IPS DF 4.7 (cell line): ENCODE data around the gene AFAP1.

Source experiments
- DNase-seq: peaks from one replicate; pipeline ENCODE4 v3.0.0-alpha.2; 2013; ENCODE audit warnings: low spot score; ENCODE audit errors: extremely low read depth

Gene AFAP1

GRCh38 chr4:7939377-7940108, at the start of gene AFAP1:
Gene AFAP1 (minus strand): TSS chr4:7939861. CDS start chr4:7872078, 67,783 bp downstream.
- no peak for DNase-seq

GRCh38 chr4:7988437-7988836, 48.8 kb upstream of the AFAP1 start:
- DNase-seq: no peak

GRCh38 chr4:7987148-7987989, 47.7 kb upstream of the AFAP1 start:
- DNase-seq: peak; percentile 79

- no peak for DNase-seq
Observed at GRCh38 chr4:7985891-7986441, 46.3 kb upstream of the AFAP1 start.

DNA sequence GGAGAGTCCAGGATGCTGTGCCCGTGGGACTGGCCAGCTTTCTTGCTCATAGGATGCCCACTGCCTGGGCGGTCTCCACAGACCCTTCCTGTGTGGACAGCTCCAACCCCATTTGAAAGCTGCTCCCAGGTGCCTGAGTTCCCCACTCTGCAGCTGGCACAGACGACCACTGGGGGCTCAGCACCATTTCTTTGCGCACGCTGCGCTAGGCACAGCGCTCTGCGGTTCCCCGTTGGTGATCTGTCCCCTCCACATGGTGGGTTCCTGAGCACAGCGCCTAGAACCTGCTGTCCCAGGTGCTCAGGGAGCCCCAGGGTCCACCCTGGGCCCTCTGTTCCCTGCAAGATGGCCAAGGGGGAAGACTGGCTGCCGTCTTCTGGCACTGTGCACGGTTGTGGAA, 45.4 kb upstream of the AFAP1 start:
- DNase-seq: no peak

GRCh38 chr4:7984286-7984925, 44.7 kb upstream of the AFAP1 start:
- no peak for DNase-seq

GRCh38 chr4:7983296-7983695, 43.6 kb upstream of the AFAP1 start:
- DNase-seq: no peak

GRCh38 chr4:7981738-7982394, 42.2 kb upstream of the AFAP1 start:
- DNase-seq: no peak

DNA sequence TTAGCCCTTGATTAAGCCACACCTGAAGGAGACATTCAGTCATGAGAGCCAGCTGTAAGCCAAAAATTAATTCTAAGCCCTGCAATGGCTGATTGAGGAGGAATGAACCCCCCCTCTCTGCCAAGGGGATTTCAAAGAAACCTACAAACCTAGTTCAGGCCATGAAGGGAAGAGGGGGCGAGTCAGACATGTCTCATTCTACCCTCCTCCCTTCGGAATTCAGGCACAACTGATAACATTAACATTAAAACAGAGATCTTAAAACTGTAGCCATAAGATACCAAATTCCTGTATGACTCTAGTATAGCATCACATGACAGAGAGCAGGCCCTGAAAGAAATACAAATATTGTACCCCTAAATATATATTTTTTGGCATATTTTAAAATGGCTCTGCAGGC, 40.4 kb upstream of the AFAP1 start:
- no peak for DNase-seq

DNA sequence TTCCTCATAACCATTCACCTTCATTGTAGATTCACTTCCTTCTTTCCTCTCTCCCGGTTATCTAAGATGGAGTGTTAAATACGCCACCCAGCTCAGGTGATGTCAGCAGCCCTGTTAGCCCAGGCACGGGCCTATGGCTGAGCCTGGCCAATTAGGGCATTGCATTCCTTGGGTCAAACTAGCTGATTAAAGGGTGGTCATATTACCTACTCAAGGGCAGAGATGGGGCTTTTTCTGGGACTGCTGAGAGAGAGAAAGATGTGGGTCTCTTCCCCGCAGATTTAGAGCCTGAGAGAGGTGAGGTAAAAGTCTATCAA, 39.9 kb upstream of the AFAP1 start:
- no peak for DNase-seq

- no peak for DNase-seq
Observed at GRCh38 chr4:7978907-7979651, 39.4 kb upstream of the AFAP1 start.

- no peak for DNase-seq
Observed at GRCh38 chr4:7978489-7978888, 38.8 kb upstream of the AFAP1 start.

DNA sequence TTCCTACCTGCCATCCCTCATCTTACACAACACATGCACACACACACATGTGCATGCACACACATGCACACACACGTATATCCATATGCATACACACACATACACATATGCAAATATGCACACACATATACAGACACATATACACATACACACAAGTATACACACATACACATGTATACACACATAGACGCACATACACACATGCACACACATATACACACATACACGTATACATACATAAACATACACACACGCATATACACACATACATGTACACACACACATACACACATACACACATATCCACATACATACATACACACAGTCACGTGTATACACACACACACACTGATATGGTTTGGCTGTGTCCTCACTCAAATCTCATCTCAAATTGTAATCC, 37.0 kb upstream of the AFAP1 start:
- no peak for DNase-seq

GRCh38 chr4:7976025-7976424, 36.4 kb upstream of the AFAP1 start:
- no peak for DNase-seq

DNA sequence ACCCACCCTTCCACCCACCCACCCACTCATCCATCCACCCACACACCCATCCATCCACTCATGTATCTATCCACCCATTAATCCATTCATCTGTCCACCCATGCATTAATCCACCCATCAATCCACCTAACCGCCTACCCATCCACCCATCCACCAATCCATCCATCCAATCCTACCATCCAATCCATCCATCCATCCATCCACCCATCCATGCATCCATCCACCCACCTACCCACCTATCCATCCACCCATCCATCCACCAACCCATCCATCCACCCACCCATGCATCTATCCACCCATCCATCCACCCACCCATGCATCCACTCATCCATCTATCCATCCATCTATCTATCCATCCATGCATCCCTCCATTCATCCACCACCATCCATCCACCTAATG, 34.8 kb upstream of the AFAP1 start:
- DNase-seq: no peak

- no peak for DNase-seq
Observed at GRCh38 chr4:7973545-7973981, 33.9 kb upstream of the AFAP1 start.

DNA sequence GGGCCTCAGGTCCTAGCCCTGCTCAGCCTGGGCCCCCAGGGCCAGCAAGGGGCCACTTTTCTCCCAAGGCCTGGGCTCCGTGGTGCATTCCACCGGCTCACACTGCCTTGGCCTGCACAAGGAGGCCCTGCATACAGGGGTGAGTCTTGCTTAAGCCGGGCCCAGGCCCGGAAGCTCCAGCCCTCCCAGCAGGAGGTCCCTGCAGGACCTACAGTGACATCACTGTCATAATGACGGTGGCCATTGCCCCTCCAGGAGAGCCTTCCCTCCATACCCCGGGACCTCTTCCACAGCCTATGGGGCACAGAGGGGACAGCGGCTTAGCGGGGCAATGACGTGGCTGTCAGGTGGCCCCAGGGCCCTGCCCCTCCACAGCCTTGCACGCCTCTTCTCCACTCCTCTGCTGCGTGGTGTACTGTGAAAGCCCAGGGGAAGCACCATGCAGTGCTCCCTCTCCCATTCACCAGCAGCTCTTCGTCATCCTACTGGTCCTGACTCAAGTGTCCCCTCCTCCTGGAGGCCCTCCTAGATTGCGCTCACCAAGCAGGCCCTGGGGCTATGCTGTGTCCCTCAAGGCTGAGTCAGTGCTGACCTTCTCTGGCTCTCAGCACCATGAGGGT, 32.3 kb upstream of the AFAP1 start:
- DNase-seq: no peak

- no peak for DNase-seq
Observed at GRCh38 chr4:7971159-7971631, 31.5 kb upstream of the AFAP1 start.

GRCh38 chr4:7970361-7970946, 30.8 kb upstream of the AFAP1 start:
- DNase-seq: no peak
